Ovary (tissue), 9 donors: ENCODE results near the gene GGN. TPM values are rescaled to one million over a fixed set of nuclear protein-coding genes. Genes with fewer than 3 reads are reported as not detected.
A peak's percentile ranks its signal among the peaks of the same experiment; 100 is the strongest.

Experiments used
- DNase-seq, 5 donors: peaks; one replicate each; pipeline ENCODE4 v3.0.0-alpha.2; 2019 to 2020
- H3K27ac ChIP-seq, 2 donors: fragments of 200-600 bp; one replicate each; pipeline versions ENCODE4 v1.5.1 to v1.8.0; 2019 to 2022
- H3K27me3 ChIP-seq: fragments of 200-600 bp; one replicate; pipeline ENCODE4 v1.8.0; 2022
- H3K36me3 ChIP-seq: fragments of 200-600 bp; sonication (generic); one replicate; pipeline ENCODE4 v1.5.1; 2019
- H3K4me1 ChIP-seq: one replicate; pipeline ENCODE4 v1.8.1; 2013; ENCODE audit warnings: mild to moderate bottlenecking, moderate library complexity; ENCODE audit not compliant: insufficient read depth
- H3K4me3 ChIP-seq: fragments of 200-600 bp; sonication (generic); one replicate; pipeline ENCODE4 v1.5.1; 2017
- H3K9me3 ChIP-seq, 2 donors: fragments of 200-600 bp in 1 of 2; sonication (generic) in 1 of 2; one replicate each; pipeline versions ENCODE4 v1.5.1 to v1.8.1; 2013 to 2019; ENCODE audit warnings: mild to moderate bottlenecking in 1 of 2, moderate library complexity in 1 of 2
- EP300 ChIP-seq: sonication (generic); formaldehyde crosslinking; IDR thresholded peaks from one replicate; pipeline ENCODE4 v1.6.1; 2017; ENCODE audit warnings: antibody characterized with exemption
- POLR2A ChIP-seq: fragments of 450-650 bp; IDR thresholded peaks from one replicate; pipeline ENCODE4 v1.6.1; 2017; ENCODE audit warnings: antibody characterized with exemption, mild to moderate bottlenecking, moderate library complexity
- WGBS, 3 donors: extraction: QIAGEN DNeasy Blood & Tissue Kit in 1 of 3; methylation state at CpG; one replicate each; pipeline versions ENCODE4 v1.1.5 to v1.1.7; 2013 to 2017; 5-methylcytosine and 5-hydroxymethylcytosine counted together
- intact Hi-C, 4 donors: fragments of 100-400 bp; cut with DNase I; formaldehyde crosslinking; loops; one replicate each; pipeline versions ENCODE4 v1.11.0 to v1.15.1; 2022 to 2023
- polyA plus RNA-seq, 2 donors: library from polyadenylated mRNA; stranded (reverse); fragments of 200-250 nt in 1 of 2; fragments of 350-450 nt in 1 of 2; fragmentation: Illumina TruSeq in 1 of 2; extraction: RNeasy Lipid Tissue Mini Kit (QIAGEN cat#74804) in 1 of 2; gene quantifications; one replicate each; pipeline ENCODE4 v1.2.3, GENCODE V29; 2013 to 2014
- total RNA-seq, 7 donors: library from RNA; depleted of rRNA in 2 of 7; stranded (reverse); fragments of >200 nt in 2 of 7; fragmentation: NEBNext Ultra II Directional in 3 of 7; extraction: Animal tissue kit (Norgen Biotek cat#: 25700) in 3 of 7; gene quantifications; one replicate each; pipeline versions ENCODE4 v1.1.0 to v1.2.4, GENCODE V29; 2016 to 2023
- TF ChIP-seq, protein P1 (sequence below), 3 donors: fragments of 450-650 bp in 2 of 3; fragments of 200-600 bp in 1 of 3; IDR thresholded peaks; one replicate each; pipeline versions ENCODE4 v1.5.1 to v1.8.0; 2016 to 2022; ENCODE audit warnings: antibody characterized with exemption in 3 of 3, mild to moderate bottlenecking in 1 of 3
- donor health status: DM: no; HTN: no; CAD: no; lungs with moderate emphysema.
- donor health status: DM: no; HTN: no; CAD: no.
- donor health status: Bipolar disorder and iron deficiency.
- donor health status: DM: yes; HTN: yes; CAD: no.
- donor health status: DM: no; HTN: no; CAD: no.
- donor health status: DM: yes; HTN: yes; CAD: no.

The GGN gene
- total and polyA plus RNA-seq, 9 donors: 0.24 to 0.75 (median 0.54) TPM; not detected in 3

GRCh38 chr19:38417544-38418506 lies 30.0 kb upstream of the GGN start:
- Histone ChIP-seq H3K27ac (no peak overlapping the region), H3K4me1 (peaks cover 3% of the 10 kb centered on the region), H3K4me3 (no peak overlapping the region), H3K27me3 (no peaks in the 10 kb centered on the region), H3K36me3 (no peaks in the 10 kb centered on the region), H3K9me3 (no peaks in the 10 kb centered on the region)
- peak in 2 of 5 donors; percentile 34 to 44 for DNase-seq
- no peak for TF ChIP-seq POLR2A
- TF ChIP-seq, protein P1, sequence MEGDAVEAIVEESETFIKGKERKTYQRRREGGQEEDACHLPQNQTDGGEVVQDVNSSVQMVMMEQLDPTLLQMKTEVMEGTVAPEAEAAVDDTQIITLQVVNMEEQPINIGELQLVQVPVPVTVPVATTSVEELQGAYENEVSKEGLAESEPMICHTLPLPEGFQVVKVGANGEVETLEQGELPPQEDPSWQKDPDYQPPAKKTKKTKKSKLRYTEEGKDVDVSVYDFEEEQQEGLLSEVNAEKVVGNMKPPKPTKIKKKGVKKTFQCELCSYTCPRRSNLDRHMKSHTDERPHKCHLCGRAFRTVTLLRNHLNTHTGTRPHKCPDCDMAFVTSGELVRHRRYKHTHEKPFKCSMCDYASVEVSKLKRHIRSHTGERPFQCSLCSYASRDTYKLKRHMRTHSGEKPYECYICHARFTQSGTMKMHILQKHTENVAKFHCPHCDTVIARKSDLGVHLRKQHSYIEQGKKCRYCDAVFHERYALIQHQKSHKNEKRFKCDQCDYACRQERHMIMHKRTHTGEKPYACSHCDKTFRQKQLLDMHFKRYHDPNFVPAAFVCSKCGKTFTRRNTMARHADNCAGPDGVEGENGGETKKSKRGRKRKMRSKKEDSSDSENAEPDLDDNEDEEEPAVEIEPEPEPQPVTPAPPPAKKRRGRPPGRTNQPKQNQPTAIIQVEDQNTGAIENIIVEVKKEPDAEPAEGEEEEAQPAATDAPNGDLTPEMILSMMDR (IDR thresholded peaks at IDR 0.05): no peak
- TF ChIP-seq EP300: no peak
- 5 to 6% (median 6%) methylated on average over 49 of the region's 49 CpGs for WGBS, 3 donors
- intact Hi-C loops: no loop called here

- intact Hi-C loops: no loop called here
- no peaks in the 10 kb centered on the region for H3K27me3 ChIP-seq
- 73 to 76% (median 75%) methylated on average over 8 of the region's 8 CpGs for WGBS, 3 donors
- no peaks in the 10 kb centered on the region for H3K9me3 ChIP-seq
- no peaks in the 10 kb centered on the region for H3K36me3 ChIP-seq
- H3K4me1 ChIP-seq: peaks cover 3% of the 10 kb centered on the region
- no peak for DNase-seq
- H3K27ac ChIP-seq: no peak overlapping the region
- TF ChIP-seq, protein P1 (IDR thresholded peaks at IDR 0.05): no peak
- no peak for TF ChIP-seq EP300
- no peak for TF ChIP-seq POLR2A
- H3K4me3 ChIP-seq: no peak overlapping the region
Observed at GRCh38 chr19:38417146-38417543, 29.3 kb upstream of the GGN start.

GRCh38 chr19:38413416-38413815 lies 25.6 kb upstream of the GGN start:
- no peaks in the 10 kb centered on the region for H3K36me3 ChIP-seq
- TF ChIP-seq EP300: no peak
- no peaks in the 10 kb centered on the region for H3K9me3 ChIP-seq
- H3K4me3 ChIP-seq: no peak overlapping the region
- no peak overlapping the region for H3K27ac ChIP-seq
- intact Hi-C loops: no loop called here
- WGBS, 3 donors: 70 to 77% (median 73%) methylated on average over 5 to 6 of the region's 6 CpGs
- H3K27me3 ChIP-seq: no peaks in the 10 kb centered on the region
- DNase-seq: no peak
- H3K4me1 ChIP-seq: peaks cover 3% of the 10 kb centered on the region

- no peak overlapping the region for H3K4me3 ChIP-seq
- WGBS, 3 donors: 37 to 55% (median 50%) methylated on average over 11 of the region's 11 CpGs
Observed at GRCh38 chr19:38412961-38413360, 25.1 kb upstream of the GGN start.

More at GRCh38 chr19:38412961-38413360, 25.1 kb upstream of the GGN start:
- Histone ChIP-seq H3K9me3 (no peaks in the 10 kb centered on the region), H3K27ac (no peak overlapping the region), H3K27me3 (no peaks in the 10 kb centered on the region), H3K36me3 (no peaks in the 10 kb centered on the region), H3K4me1 (peaks cover under 1% of the 10 kb centered on the region)
- DNase-seq: no peak
- intact Hi-C loops: no loop called here
- no peak for TF ChIP-seq EP300
- TF ChIP-seq, protein P1 (IDR thresholded peaks at IDR 0.05): no peak
- no peak for TF ChIP-seq POLR2A
